Stimulated activated CD8-positive, alpha-beta memory T cell treated with anti-CD3 and anti-CD28 coated beads, Interleukin-12 subunit alpha, Interleukin-12 subunit beta, amount 100 ng/mL, for 4 hours (primary cell): ENCODE data around the gene EPS8L2.
"Not testable (repeated sequence)": the region's sequence is repeated elsewhere in the genome, so short reads cannot be mapped to it uniquely, and the experiment has no call there.

Source experiments
- DNase-seq: peaks from one replicate; pipeline ENCODE4 v3.0.0-alpha.2; 2020; ENCODE audit warnings: low read depth

EPS8L2 gene

DNA sequence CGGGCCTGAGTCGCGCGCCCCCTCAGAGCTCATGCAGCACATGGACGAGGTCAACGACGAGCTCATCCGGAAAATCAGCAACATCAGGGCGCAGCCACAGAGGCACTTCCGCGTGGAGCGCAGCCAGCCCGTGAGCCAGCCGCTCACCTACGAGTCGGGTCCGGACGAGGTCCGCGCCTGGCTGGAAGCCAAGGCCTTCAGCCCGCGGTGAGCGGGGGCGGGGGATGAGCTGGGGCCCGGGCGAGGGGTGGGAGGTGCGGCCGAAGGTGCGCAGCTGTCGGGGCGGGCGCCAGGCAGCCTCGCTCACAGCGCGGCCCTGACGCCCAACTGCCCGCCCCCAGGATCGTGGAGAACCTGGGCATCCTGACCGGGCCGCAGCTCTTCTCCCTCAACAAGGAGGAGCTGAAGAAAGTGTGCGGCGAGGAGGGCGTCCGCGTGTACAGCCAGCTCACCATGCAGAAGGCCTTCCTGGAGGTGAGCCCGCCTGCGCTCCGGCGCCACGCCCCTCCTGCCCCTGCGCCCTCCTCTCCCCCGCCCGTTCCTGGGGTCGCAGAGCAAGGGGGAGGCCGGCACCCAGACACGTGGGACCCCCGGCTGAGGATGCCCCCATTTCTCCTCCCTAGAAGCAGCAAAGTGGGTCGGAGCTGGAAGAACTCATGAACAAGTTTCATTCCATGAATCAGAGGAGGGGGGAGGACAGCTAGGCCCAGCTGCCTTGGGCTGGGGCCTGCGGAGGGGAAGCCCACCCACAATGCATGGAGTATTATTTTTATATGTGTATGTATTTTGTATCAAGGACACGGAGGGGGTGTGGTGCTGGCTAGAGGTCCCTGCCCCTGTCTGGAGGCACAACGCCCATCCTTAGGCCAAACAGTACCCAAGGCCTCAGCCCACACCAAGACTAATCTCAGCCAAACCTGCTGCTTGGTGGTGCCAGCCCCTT, 20.5 kb downstream of the EPS8L2 start:
- peak; percentile 35 for DNase-seq

DNA sequence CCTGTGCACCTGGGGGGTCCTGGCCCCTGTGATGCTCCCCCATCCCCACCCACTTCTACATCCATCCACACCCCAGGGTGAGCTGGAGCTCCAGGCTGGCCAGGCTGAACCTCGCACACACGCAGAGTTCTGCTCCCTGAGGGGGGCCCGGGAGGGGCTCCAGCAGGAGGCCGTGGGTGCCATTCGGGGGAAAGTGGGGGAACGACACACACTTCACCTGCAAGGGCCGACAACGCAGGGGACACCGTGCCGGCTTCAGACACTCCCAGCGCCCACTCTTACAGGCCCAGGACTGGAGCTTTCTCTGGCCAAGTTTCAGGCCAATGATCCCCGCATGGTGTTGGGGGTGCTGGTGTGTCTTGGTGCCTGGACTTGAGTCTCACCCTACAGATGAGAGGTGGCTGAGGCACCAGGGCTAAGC, 21.3 kb downstream of the EPS8L2 start:
- DNase-seq: no peak

DNA sequence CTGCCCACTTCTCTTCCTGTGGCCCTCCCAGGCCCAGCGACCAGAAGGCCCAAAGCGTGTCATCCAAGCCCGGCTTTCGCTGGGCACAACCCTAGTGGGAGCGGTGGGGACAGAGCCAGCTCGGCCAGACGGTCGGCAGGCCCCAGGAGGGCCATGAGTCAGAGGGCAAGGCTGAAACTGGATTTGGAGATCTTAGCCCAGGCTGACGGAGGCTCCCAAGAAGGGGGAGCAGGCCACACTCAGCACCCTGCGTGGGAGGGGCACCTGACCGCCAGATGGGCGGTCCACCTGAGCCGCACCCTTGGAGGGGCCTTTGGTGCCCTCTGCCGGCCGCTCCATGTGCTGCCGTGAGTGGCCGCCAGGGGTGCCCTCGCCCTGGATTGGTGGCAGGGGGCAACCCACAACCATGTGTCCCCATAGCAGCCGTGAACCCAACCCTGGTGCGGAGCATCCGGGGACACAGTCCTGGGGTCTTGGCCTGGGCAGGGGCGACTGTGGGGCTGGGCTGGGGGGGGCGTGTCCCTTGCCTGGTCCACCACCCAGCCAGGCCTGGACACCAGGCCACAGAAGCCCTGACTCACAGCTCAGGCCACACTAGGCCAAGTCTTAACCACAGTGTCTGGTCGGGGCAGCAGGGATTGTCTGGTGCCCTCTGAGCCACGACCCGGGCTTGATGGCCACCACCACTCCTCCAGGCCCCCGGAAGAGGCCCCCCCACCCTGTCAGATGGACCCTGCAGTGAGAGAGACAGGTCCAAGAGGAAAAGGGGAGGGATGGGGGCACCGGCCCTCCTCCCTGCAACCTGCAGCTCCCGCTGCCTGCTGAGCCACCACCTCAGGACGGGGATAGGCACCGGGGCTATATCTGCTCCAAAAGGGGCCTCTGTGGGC, 22.1 kb downstream of the EPS8L2 start:
- DNase-seq: peak; percentile 63

DNA sequence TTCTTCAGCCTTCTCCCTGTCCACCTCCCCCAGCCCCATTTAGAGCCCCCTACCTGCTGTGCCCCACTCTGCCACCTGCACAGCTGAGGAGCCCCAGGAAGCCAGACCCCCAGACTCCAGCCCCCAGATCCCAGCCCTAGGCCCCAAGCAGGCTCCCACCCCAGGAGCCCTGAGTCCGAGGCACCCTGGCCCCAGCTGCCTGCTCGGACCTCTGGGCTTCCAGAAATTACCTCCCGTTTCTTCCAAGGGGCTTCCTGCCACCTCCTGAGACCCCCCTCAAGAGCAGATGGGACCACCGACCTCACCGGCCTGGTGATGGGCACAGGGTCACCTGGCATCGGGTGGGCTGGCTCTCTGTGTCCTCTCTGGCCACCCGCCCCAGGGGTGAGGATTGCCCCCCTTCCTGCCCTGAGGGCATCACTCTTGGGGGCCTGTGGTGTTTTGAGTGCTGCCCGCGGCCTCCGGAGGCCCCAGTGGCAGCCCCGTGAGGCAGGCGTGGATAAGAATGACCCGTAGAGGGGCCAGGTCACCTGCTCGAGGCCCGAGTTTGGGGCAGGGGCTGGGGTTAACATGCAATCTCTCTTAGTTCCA, 23.0 kb downstream of the EPS8L2 start:
- DNase-seq: no peak

DNA sequence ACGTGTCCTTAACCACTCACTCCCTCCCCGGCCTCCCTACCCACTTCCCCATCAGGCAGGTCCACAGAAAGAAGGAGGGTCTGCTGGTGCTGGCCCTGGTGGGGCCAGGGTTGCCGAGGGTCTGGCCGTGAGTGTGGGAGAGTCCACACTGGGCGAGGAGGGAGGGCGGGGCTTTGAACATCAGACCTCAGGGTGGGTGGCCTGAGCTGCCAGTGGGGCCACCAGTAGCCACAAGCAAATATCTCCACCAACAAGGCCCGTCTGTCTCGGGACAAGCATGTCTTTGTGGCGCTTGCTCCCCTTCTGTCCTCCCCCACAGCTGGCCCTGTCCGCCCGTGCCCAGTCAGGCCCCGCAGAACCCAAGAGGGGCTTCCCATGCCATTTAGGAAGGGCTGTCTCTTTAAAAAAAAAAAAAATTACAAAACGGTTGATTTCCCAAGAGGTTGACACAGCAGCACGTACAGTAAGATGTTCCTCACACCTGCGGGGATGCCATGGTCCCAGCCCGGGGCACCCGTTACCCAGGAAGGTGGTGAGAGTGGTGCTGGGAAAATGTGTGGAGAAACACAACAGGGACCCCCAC, 23.6 kb downstream of the EPS8L2 start:
- no peak for DNase-seq

DNA sequence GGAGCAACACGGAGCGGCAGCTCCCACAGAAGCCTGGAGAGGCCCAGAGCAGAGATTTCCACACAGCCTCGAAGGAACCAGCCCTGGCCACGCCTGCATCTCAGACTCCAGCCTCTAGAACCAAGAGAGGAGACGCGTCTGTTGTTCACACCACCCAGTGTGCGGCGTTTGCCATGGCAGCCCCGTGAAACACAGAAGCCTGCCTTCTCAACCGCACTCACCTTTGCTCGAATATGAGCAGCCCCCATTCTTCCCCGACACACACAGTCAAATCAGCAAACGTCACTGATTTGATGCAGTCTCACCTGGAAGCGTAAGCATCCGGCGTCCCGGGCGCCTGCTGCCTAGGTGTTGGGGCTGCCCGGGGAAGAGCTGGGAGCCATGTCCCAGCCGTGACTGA, 27.0 kb downstream of the EPS8L2 start:
- no peak for DNase-seq

DNA sequence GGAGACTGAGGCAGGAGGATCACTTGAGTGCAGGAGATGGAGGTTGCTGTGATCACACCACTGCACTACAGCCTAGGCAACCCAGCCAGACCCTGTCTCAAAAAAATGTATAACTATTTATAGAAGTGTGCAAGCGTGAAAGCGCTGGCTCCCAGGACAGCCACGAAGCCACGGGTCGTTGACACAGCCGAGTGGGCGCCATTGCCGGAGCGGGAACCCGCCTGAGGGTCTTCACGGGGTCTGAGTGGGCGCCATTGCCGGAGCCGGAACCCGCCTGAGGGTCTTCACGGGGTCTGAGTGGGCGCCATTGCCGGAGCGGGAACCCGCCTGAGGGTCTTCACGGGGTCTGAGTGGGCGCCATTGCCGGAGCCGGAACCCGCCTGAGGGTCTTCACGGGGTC, 28.5 kb downstream of the EPS8L2 start:
- DNase-seq: not testable (repeated sequence)

DNA sequence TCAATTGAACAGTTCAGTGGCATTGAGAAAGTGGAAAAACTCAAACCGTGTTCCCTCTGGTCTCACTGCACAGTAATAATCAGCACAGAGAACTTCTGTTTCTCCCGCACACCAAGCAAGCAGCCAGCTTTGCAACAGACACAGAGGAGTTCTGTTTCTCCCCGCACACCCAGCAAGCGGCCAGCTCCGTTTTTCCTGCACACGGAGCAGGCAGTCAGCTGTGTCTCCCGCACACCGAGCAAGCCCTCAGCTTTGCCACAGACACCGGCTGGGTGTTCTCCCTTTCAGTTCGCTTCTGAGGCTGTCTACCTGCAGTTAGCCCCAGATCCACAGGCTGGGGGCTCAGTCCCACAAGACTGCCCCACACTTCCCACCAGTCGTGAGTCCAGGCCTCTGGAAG, 31.3 kb downstream of the EPS8L2 start:
- DNase-seq: no peak

DNA sequence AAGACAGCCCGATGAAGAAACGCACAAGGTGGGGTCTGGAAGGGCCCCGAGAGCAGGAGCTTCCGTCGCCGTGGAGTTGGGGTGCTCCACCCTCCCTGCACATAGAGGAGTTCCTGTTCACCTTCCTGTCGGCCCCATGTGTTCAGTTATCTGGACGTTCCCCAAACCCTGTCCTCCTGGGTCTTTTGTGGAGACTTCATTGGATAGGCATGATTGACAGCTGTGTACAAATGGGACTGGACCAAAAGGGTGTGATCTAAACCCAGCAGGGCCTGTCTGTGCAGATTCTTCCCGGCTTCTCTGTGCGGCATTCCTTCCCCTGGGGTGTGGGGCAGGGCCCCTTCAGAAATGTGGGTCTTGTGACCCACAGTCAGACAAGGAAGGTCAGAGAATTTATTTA, 31.9 kb downstream of the EPS8L2 start:
- not testable (repeated sequence) for DNase-seq

DNA sequence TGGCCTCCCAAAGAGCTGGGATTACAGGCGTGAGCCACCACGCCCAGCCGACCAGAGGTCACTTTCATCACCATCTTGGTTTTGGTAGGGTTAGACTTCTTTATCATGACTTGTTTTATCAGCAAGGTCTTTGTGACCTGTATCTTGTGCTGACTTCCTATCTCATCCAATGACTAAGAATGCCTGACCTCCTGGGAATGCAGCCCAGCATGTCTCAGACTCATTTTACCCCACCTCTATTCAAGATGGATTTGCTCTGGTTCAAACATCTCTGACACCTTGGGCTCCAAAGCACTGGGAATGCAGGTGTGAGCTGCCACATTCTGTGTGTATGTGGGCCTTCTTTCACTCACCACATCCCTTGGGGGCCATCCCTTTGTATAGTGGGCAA, 36.1 kb downstream of the EPS8L2 start:
- DNase-seq: no peak

DNA sequence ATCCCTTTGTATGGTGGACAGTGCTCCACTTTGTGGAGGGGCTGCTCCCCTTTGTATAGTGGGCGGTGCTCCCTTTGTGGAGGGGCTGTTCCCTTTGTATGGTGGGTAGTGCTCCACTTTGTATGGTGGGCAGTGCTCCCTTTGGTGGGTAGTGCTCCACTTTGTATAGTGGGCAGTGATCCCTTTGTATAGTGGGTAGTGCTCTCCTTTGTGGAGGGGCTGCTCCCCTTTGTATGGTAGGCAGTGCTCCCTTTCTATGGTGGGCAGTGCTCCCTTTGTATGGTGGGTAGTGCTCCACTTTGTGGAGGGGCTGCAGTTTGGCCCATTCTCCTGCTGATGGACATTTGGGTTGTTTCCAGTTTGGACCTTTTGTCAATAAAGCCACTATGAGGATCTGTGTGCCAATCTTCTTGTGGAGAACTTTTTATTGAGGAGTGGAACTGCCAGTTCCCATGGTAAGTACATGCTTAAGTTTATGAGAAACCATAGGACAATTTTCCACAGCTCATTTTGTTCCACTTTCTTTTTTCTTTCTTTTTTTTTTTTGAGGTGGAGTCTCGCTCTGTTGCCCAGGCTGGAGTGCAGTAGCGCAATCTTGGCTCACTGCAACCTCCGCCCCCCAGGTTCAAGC, 36.7 kb downstream of the EPS8L2 start:
- DNase-seq: no peak

DNA sequence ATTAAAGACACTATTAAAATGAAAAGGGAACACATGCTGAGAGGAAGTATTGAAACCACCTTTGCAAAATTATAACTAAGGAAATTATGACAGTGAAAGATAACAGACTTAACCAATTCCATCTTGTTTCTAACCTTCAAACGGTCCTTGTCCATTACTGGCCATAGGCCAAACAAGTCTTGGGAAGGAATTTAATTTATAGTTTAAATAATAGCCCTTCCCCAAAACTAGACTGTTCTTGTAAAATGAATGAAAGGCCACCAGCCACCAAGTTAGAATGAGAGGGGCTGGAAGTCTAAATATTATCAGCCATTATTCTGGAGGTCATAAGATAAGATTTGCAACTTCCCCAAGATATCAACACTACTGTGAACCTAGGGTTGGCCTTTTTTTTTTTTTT, 39.4 kb downstream of the EPS8L2 start:
- DNase-seq: no peak

DNA sequence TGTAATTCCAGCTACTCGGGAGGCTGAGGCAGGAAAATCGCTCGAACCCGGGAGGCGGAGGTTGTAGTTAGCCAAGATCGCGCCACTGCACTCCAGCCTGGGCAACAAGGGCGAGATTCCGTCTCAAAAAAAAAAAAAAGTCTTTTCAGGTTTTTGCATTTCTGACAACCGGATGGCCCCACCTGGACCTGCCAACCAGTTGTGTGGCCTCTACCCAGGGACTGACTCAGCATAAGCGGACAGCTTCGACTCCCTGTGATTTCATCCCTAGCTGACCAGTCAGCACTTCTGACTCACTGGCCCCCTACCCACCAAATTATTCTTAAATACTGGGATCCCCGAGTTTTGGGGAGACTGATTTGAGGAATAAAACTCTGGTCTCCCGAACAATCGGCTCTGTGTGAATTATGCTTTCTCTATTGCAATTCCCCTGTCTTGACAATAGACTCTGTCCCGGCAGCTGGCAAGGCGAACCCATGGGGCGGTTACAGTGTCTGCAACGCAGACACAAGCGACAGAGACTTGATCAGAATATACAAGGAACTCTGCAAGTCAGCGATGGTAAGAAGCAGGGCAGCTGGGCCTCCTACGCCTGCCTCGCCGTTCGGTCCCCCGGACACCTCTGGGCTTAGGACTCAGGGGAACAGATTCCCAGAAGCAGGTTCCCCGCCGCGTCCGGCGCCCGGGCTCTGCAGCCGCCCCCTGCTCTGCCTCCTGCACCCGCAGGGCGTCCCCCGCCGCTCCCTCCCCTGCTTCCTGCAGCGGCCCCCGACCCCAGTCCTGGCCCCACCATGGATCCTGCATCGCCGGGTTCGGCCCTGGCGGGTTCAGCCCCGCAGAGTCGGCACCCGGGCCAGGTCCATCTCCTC, 40.5 kb downstream of the EPS8L2 start:
- DNase-seq: no peak

DNA sequence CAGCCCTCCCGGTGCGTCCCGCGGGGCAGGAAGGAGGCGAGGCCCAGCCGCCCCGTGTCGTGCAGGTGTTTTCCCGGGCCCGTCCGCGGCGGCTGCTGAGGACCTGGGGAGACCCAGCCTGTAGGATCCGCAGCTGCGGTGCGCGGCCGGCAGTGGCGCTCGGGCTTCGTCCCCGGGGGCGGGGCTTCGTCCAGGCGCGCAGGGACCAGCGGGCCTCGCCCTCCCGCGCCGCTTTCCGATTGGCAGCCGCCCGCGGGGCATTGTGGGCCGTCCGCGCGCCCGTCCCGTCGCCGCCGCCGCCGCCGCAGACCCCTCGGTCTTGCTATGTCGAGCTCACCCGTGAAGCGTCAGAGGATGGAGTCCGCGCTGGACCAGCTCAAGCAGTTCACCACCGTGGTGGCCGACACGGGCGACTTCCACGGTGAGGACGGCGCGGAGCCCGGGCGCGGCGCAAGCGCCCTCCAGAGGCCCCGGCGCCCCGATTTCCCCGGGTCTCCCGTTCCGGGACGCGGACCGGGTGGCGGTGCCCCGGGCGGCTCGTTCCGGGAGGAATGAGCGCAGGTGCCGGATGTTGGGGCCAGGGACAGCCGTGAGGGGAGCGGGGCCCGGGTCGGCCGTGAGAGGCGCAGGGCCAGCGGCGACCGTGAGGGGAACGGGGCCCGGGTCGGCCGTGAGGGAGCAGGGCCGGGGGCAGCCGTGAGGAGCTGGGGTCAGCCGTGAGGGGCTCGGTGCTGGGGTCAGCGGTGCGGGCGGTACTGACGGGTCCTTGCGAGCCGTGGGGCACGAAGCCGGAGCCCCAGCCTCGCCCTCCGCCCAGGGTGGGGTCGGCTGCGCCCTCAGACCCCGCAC, 41.4 kb downstream of the EPS8L2 start, which contains the start of gene TALDO1:
Gene TALDO1, plus strand, starts transcription at position 307 of the 849 bp plus-strand sequence. Its CDS starts 18 bp downstream, at position 325.
- DNase-seq: peak; percentile 70

DNA sequence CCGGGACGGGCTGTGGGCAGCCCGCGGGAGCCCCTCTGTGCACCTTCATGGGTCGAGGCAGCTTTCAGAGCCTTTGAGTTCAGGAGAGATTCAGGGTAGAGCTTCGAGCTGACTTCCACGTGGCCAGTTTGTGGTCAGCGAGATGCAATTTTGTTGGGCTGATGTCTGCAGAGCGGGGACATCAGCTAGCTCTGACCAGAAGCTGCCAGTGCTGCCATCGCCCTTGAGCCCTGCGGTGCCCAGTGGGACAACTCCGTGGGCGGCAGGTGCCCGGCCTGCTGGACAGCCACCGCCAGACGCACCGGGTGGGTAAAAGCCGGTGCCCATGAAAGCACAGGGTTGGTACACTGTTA, 42.0 kb downstream of the EPS8L2 start:
- no peak for DNase-seq

DNA sequence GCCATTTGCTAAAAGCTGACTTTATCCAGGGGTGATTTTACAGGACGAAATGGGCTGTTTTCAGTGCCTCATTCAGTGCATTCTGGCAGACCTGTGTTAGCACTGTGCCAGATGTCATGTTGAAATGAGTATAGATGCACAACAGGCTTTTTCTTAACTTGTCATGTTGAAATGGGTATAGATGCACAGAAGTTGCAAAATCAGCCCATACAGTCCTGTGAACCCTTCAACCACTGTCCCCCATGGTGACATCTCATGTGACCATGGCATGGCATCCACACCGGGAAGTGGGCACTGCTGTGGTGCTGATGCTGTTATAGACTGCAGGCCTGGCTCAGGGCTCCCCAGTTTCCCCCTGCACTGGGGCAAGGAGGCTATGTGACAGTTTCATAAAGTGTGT, 43.7 kb downstream of the EPS8L2 start:
- no peak for DNase-seq

DNA sequence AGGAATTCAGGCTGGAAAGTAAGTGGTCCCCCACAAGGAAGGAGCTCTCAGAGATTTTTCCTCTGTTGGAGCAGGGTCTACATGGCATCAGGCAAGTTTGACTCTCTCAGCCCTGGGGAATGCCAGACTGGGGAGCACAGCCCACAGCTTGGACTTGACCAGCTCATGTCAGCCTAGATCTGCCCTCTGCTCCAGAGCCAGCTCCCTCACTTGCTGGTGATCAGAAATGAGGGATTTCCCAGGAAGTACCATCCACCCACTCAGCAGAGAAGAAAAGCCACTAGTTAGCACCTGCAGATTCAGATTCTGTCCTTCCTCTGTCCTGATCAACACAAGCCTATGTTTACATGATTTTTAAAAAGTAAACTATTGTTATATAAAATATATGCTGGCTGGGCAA, 54.2 kb downstream of the EPS8L2 start:
- no peak for DNase-seq

DNA sequence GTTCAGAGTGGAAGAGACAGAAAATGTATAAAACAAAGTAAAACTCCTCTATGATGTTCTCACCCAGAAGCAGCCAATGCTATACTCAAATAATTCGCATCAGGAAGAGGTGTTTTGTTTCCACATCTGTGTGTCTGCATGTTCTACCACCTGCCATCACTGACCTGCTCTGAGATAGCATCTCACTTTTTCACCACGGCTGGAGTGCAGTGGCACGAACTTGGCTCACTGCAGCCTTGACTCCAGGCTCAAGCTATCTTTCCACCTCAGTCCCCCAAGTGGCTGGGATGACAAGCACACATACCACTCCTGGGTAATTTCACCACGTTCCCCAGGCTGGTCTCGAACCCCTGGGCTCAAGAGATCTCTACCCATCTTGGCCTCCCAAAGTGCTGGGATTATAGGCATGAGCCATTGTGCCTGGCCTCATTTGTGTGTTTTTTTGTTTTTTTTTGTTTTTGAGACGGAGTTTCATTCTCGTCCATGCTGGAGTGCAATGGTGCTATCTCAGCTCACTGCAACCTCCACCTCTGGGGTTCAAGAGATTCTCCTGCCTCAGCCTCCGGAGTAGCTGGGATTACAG, 55.6 kb downstream of the EPS8L2 start:
- no peak for DNase-seq

DNA sequence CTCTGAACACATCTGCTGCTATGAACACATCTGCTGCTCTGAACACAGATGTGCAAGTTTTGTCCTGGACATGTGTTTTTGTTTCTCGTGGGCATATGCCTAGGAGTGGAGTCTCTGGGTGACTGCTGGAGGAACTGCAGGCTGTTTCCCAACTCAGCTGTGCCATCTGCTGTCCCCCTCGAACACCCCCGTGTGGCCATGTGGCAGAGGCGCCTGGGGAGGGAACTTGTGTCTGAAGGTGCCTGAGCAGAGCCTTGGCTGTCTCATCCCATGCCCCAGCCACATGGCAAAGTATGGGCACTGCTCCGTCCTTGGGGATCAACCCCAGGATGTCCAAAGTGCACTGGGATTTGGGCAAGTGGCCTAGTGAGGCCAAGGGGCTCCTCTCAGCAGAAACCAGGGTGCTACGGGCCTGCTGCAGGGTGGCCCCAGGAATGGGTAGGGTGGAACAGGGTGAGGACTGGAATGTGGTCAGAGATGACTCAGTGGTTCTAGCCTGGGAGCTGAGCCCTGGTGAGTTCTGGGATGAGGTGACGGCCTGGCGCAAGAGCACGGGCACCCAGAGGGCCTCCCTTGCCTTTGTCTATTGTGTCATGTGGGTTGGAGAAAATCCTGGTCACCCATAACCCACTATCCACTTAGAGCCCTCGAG, 56.5 kb downstream of the EPS8L2 start:
- no peak for DNase-seq
